Renal pelvis (tissue), 12 donors: ENCODE measurements around the gene SLC2A4. TPM values are rescaled to one million over a fixed set of nuclear protein-coding genes. Genes with fewer than 3 reads are reported as not detected.

ENCODE experiments used
- DNase-seq: peaks from one replicate; pipeline ENCODE4 v3.0.0-alpha.2; 2013
- long read RNA-seq, 16 experiments: transcript quantifications; one replicate each; lab custom pipeline, GENCODE V29; 2026
- polyA plus RNA-seq, 3 donors: library from polyadenylated mRNA; unstranded; fragments of 120-200 nt; gene quantifications; one replicate each; pipeline ENCODE4 v1.2.1, GENCODE V29; 2013; ENCODE audit not compliant: insufficient read length in 3 of 3

The SLC2A4 gene
- polyA plus RNA-seq: 1 to 10 TPM; 1.8 to 3.7 (median 2.5) TPM
- long read RNA-seq, donor 1, partial matches to known transcripts: 0 of 1 reads
- long read RNA-seq, donor 1, other reads (novel, unspliced or antisense): 0 of 1 reads
- long read RNA-seq, donor 2, partial matches to known transcripts: 0 of 3 reads
- long read RNA-seq, donor 2, other reads (novel, unspliced or antisense): 0 of 3 reads
- long read RNA-seq, donor 3, partial matches to known transcripts: 0 of 1 reads
- long read RNA-seq, donor 3, other reads (novel, unspliced or antisense): 0 of 1 reads
- long read RNA-seq, donor 4, partial matches to known transcripts: 0 of 1 reads
- long read RNA-seq, donor 4, other reads (novel, unspliced or antisense): 0 of 1 reads
- long read RNA-seq, donor 5, partial matches to known transcripts: 0 of 1 reads
- long read RNA-seq, donor 5, other reads (novel, unspliced or antisense): 0 of 1 reads
- long read RNA-seq, donor 6: 0 reads
- long read RNA-seq, donor 7: 0 reads
- long read RNA-seq, donor 8, partial matches to known transcripts: 0 of 1 reads
- long read RNA-seq, donor 8, other reads (novel, unspliced or antisense): 0 of 1 reads
- long read RNA-seq, donor 9, partial matches to known transcripts: 0 of 1 reads
- long read RNA-seq, donor 9, other reads (novel, unspliced or antisense): 0 of 1 reads
- long read RNA-seq, donor 10: 0 reads
- long read RNA-seq, donor 11: 0 reads
- long read RNA-seq, donor 12: 0 reads
- long read RNA-seq, donor 13: 0 reads
- long read RNA-seq, donor 14: 0 reads
- long read RNA-seq, donor 15: 0 reads
- long read RNA-seq, donor 16: 0 reads

GRCh38 chr17:7281074-7281952 is at the start of gene SLC2A4:
Gene SLC2A4, plus strand, starts transcription at chr17:7281718. Its CDS starts 217 bp downstream, at chr17:7281935.
- DNase-seq: peak; percentile 95

GRCh38 chr17:7232114-7232513 is 49.4 kb upstream of the SLC2A4 start:
- no peak for DNase-seq

GRCh38 chr17:7233701-7234082 is 47.8 kb upstream of the SLC2A4 start:
- DNase-seq: no peak

- DNase-seq: peak; percentile 95
Measured at GRCh38 chr17:7234083-7234951, 47.2 kb upstream of the SLC2A4 start, which contains the start of gene DVL2. Gene DVL2, minus strand, starts transcription at chr17:7234517. Its CDS starts 255 bp downstream, at chr17:7234262.

GRCh38 chr17:7235693-7236665 is 45.5 kb upstream of the SLC2A4 start:
- no peak for DNase-seq

- DNase-seq: no peak
Measured at GRCh38 chr17:7236808-7237207, 44.7 kb upstream of the SLC2A4 start.

GRCh38 chr17:7237266-7237760 is 44.2 kb upstream of the SLC2A4 start:
- DNase-seq: no peak

- no peak for DNase-seq
Measured at GRCh38 chr17:7237761-7238419, 43.6 kb upstream of the SLC2A4 start.

- DNase-seq: no peak
Measured at GRCh38 chr17:7238420-7239090, 43.0 kb upstream of the SLC2A4 start.

GRCh38 chr17:7239091-7240027 is 42.2 kb upstream of the SLC2A4 start, which contains the start of gene PHF23:
Gene PHF23, minus strand, starts transcription at chr17:7239457. Its CDS starts 178 bp downstream, at chr17:7239279.
- peak; percentile 100 for DNase-seq

GRCh38 chr17:7240375-7240774 is 41.1 kb upstream of the SLC2A4 start:
- no peak for DNase-seq

- DNase-seq: no peak
Measured at GRCh38 chr17:7241090-7241733, 40.3 kb upstream of the SLC2A4 start.

GRCh38 chr17:7241783-7242716 is 39.5 kb upstream of the SLC2A4 start, which contains the start of gene GABARAP:
Gene GABARAP, minus strand, starts transcription at chr17:7242449. Its CDS starts 119 bp downstream, at chr17:7242330.
- DNase-seq: peak; percentile 94

GRCh38 chr17:7242717-7243452 is 38.6 kb upstream of the SLC2A4 start:
- DNase-seq: peak; percentile 96

- DNase-seq: no peak
Measured at GRCh38 chr17:7243453-7243729, 38.1 kb upstream of the SLC2A4 start.
